ENCODE data around the gene MAPT. TPM values are rescaled to one million over a fixed set of nuclear protein-coding genes. Genes with fewer than 3 reads are reported as not detected.

The MAPT gene
- polyA plus RNA-seq, 4 donors, result 9.2 to 13.8 (median 10.5) TPM

DNA sequence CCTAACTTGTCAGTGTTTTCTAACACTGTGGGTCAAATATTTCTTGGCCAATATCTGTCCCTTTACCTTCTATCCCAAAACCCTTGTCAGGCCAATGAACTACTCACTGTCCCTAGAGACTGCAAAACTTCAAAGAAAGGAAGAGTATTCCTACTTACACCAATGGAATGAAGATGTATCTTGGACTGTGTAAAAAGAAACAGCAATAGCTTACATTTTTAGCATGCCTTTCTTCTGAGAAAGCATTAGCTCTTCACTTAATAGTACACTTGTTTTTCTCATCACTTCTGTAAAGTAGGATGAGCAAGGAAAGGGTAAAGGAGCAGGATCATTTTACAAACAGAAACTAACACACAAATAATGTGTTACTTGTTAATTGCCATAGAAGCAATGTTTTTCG is 178.6 kb downstream of the MAPT start:
- no peak for DNase-seq (ENCODE audit: low read depth in 4 of 4, low spot score in 2 of 4)

GRCh38 chr17:46074540-46074939 is 180.2 kb downstream of the MAPT start:
- DNase-seq (ENCODE audit: low read depth in 4 of 4, low spot score in 2 of 4), result no peak

Other genes starting within 250 kb of the MAPT start
- under 1 TPM in 3 of 4 donors, not detected in 1; 0.21 to 0.67 (median 0.59) TPM for gene CRHR1, start 110.2 kb upstream of the MAPT start, polyA plus RNA-seq (ENCODE audit: insufficient read length in 4 of 4)
- not detected for gene SPPL2C, start 49.7 kb upstream of the MAPT start, polyA plus RNA-seq (ENCODE audit: insufficient read length in 4 of 4)
- gene STH, start 104.7 kb downstream of the MAPT start, polyA plus RNA-seq (ENCODE audit: insufficient read length in 4 of 4), result under 1 TPM in 1 of 4 donors, not detected in 3; 0.35 TPM